MM.1S (cell line): ENCODE data around the gene SEPTIN1.

Experiments
- CTCF ChIP-seq: fragments of 300-600 bp; sonication (generic); IDR thresholded peaks from 2 replicates; pipeline ENCODE4 v1.5.1; 2016; ENCODE audit warnings: antibody characterized with exemption, low read length, mixed read lengths
- EZH2 ChIP-seq: fragments of 300-600 bp; sonication (generic); optimal IDR thresholded peaks from 2 replicates; pipeline ENCODE3; 2017; ENCODE audit warnings: low read depth, mild to moderate bottlenecking, antibody characterized with exemption, low read length, mixed read lengths

- TF ChIP-seq CTCF, result no peak
- TF ChIP-seq EZH2, result no peak
Measured at GRCh38 chr16:30377050-30377811, 5.1 kb downstream of the SEPTIN1 start.
